Activated naive CD4-positive, alpha-beta T cell (primary cell): ENCODE data around the gene ZNRF3.
"Not testable (repeated sequence)": the region's sequence is repeated elsewhere in the genome, so short reads cannot be mapped to it uniquely, and the experiment has no call there.

Experiments used
- DNase-seq, 4 experiments: peaks; one replicate each; lab custom pipeline; 2025; lab: John Stamatoyannopoulos, UW

The ZNRF3 gene

GRCh38 chr22:28882878-28883656 lies at the start of gene ZNRF3:
Gene ZNRF3, plus strand, starts transcription at chr22:28883572. Its CDS starts 195 bp downstream, at chr22:28883767.
- peak; percentile 90 to 96 (median 93) for DNase-seq

GRCh38 chr22:28835630-28836189 lies 47.7 kb upstream of the ZNRF3 start:
- DNase-seq = no peak

- no peak for DNase-seq
Observed at GRCh38 chr22:28837640-28838039, 45.7 kb upstream of the ZNRF3 start.

GRCh38 chr22:28838971-28839370 lies 44.4 kb upstream of the ZNRF3 start:
- DNase-seq = no peak

- no peak for DNase-seq
Observed at GRCh38 chr22:28841111-28841510, 42.3 kb upstream of the ZNRF3 start.

- DNase-seq = no peak
Observed at GRCh38 chr22:28843633-28844032, 39.7 kb upstream of the ZNRF3 start.

GRCh38 chr22:28844277-28844676 lies 39.1 kb upstream of the ZNRF3 start:
- not testable (repeated sequence) for DNase-seq

- no peak for DNase-seq
Observed at GRCh38 chr22:28846994-28847393, 36.4 kb upstream of the ZNRF3 start.

GRCh38 chr22:28855355-28856094 lies 27.8 kb upstream of the ZNRF3 start:
- DNase-seq = no peak

GRCh38 chr22:28856095-28856455 lies 27.3 kb upstream of the ZNRF3 start:
- DNase-seq = no peak

- DNase-seq = no peak
Observed at GRCh38 chr22:28857288-28857687, 26.1 kb upstream of the ZNRF3 start.

- DNase-seq = no peak
Observed at GRCh38 chr22:28864878-28865596, 18.3 kb upstream of the ZNRF3 start.

GRCh38 chr22:28867191-28867590 lies 16.2 kb upstream of the ZNRF3 start:
- no peak for DNase-seq

- not testable (repeated sequence) for DNase-seq
Observed at GRCh38 chr22:28868389-28868788, 15.0 kb upstream of the ZNRF3 start.

GRCh38 chr22:28869736-28870135 lies 13.6 kb upstream of the ZNRF3 start:
- no peak for DNase-seq

GRCh38 chr22:28873183-28873963 lies 10.0 kb upstream of the ZNRF3 start:
- no peak for DNase-seq

- DNase-seq = no peak
Observed at GRCh38 chr22:28874061-28874460, 9.3 kb upstream of the ZNRF3 start.

- no peak for DNase-seq
Observed at GRCh38 chr22:28874811-28875320, 8.5 kb upstream of the ZNRF3 start.

GRCh38 chr22:28882545-28882877 lies 861 bp upstream of the ZNRF3 start:
- DNase-seq = no peak

GRCh38 chr22:28883657-28883916 lies 215 bp downstream of the ZNRF3 start:
- DNase-seq = no peak

GRCh38 chr22:28883917-28884746 lies 760 bp downstream of the ZNRF3 start:
- DNase-seq = peak in 3 of 4 experiments; percentile 6 to 30 (median 11)
